ENCODE results near the gene TTC27. TPM values are rescaled to one million over a fixed set of nuclear protein-coding genes. Genes with fewer than 3 reads are reported as not detected.

Gene TTC27
- total RNA-seq, 1 donor from 2014 or later: 118 TPM

DNA sequence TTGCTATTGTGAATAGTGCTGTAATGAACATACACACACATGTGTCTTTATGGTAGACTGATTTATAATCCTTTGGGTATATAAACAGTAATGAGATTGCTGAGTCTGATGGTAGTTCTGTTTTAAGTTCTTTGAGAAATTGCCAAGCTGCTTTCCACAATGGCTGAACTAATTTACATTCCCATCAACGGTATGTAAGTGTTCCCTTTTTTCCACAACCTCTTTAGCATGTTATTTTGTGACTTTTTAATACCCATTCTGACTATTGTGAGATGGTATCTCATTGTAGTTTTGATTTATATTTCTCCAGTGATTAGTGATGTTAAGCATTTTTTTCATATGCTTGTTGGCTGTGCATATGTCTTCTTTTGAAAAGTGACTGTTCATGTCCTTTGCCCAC is 86.7 kb downstream of the TTC27 start:
- TF ChIP-seq, protein P1, sequence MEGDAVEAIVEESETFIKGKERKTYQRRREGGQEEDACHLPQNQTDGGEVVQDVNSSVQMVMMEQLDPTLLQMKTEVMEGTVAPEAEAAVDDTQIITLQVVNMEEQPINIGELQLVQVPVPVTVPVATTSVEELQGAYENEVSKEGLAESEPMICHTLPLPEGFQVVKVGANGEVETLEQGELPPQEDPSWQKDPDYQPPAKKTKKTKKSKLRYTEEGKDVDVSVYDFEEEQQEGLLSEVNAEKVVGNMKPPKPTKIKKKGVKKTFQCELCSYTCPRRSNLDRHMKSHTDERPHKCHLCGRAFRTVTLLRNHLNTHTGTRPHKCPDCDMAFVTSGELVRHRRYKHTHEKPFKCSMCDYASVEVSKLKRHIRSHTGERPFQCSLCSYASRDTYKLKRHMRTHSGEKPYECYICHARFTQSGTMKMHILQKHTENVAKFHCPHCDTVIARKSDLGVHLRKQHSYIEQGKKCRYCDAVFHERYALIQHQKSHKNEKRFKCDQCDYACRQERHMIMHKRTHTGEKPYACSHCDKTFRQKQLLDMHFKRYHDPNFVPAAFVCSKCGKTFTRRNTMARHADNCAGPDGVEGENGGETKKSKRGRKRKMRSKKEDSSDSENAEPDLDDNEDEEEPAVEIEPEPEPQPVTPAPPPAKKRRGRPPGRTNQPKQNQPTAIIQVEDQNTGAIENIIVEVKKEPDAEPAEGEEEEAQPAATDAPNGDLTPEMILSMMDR (IDR thresholded peaks at IDR 0.05): no peak
- H3K4me1 ChIP-seq: peaks cover 8 to 33% of the 10 kb centered on the region in 2 donors
- H3K4me3 ChIP-seq: no peak overlapping the region
- no peak for DNase-seq (ENCODE audit: low spot score in 2 of 2)
- intact Hi-C loops (cut with DNase I): loop anchor here (5.0 kb wide), 2 partner anchors 87 to 653 kb away; partner anchors contain the start of gene TTC27
- H3K36me3 ChIP-seq: no peaks in the 10 kb centered on the region
- peak overlapping the region; percentile 72 to 80 for H3K27ac ChIP-seq
- H3K9me3 ChIP-seq: no peaks in the 10 kb centered on the region
- no peaks in the 10 kb centered on the region for H3K27me3 ChIP-seq

DNA sequence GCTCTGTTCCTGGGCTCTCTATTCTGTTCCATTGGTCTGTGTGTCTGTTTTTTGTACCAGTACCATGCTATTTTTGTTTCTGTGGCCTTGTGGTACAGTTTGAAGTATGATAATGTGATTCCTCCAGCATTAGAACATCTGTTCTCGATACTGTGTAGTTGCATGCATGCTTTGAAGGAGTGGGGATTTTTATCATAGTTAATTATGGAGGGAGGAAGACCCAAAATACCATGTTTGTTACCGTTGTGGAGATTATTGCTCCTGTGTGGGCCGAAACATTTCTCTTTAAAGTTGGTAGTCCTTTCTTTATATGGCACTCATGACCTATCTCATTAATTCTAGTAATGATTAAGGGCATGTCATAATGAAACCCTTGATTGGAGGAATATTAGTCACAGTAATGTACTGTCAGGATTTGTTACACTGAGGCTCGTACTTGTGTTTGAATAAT is 87.6 kb downstream of the TTC27 start:
- intact Hi-C loops (cut with DNase I): loop anchor here (5.0 kb wide), 1 partner anchor 882 kb away; the partner anchor contains the start of gene FAM98A
- TF ChIP-seq, protein P1 (IDR thresholded peaks at IDR 0.05): no peak

DNA sequence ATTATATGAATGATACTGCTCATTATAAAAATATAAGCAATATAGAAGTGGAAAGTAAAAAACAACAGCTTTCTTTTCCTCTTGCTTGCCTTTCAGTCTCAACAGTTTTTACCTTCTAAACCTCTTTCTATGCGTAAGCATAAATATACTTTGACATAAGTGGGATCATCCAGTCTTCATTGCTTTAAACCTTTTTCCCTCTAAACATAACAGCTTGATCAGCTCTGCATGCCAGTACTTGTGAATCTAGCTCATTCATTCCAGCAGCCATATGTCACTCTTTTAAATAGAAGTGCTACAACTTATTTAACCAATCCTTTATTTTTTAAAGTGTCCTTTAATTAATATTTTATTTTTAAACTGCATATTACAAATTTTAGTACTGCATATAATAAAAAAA is 88.1 kb downstream of the TTC27 start:
- TF ChIP-seq, protein P1 (IDR thresholded peaks at IDR 0.05): no peak
- Histone ChIP-seq H3K27me3 (no peaks in the 10 kb centered on the region), H3K4me1 (peaks cover 14 to 39% of the 10 kb centered on the region in 2 donors), H3K36me3 (no peaks in the 10 kb centered on the region), H3K9me3 (no peaks in the 10 kb centered on the region), H3K27ac (peak overlapping the region; percentile 72 to 80), H3K4me3 (no peak overlapping the region)
- intact Hi-C loops (cut with DNase I): loop anchor here (5.0 kb wide), 1 partner anchor 881 kb away; the partner anchor contains the start of gene FAM98A
- DNase-seq (ENCODE audit: low spot score in 2 of 2): no peak

More for the DNA sequence above, 87.6 kb downstream of the TTC27 start:
- Histone ChIP-seq H3K4me1 (peaks cover 14 to 38% of the 10 kb centered on the region in 2 donors), H3K9me3 (no peaks in the 10 kb centered on the region), H3K4me3 (no peak overlapping the region), H3K27me3 (no peaks in the 10 kb centered on the region), H3K27ac (peak overlapping the region; percentile 72 to 80), H3K36me3 (no peaks in the 10 kb centered on the region)
- no peak for DNase-seq (ENCODE audit: low spot score in 2 of 2)

DNA sequence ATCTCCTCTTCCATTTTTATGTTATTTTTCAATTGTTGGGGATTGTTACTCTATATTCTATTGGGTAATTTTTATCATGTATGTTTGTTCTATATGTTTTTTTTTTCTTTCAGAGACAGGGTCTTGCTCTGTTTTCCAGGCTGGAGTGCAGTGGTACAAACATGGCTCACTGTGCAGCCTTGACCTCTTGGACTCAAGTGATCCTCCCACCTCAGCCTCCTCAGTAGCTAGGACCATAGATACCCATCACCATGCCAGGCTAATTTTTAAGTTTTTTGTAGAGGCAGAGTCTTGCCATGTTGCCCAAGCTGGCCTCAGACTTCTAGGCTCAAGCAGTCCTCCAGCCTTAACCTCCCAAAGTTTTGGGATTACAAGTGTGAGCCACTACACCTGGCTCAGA is 88.7 kb downstream of the TTC27 start:
- Histone ChIP-seq H3K9me3 (no peaks in the 10 kb centered on the region), H3K27ac (peak overlapping the region; percentile 38 to 72), H3K4me1 (peaks cover 14 to 40% of the 10 kb centered on the region in 2 donors), H3K36me3 (no peaks in the 10 kb centered on the region), H3K4me3 (no peak overlapping the region), H3K27me3 (no peaks in the 10 kb centered on the region)
- DNase-seq (ENCODE audit: low spot score in 2 of 2): no peak
- intact Hi-C loops (cut with DNase I): loop anchor here (5.0 kb wide), 1 partner anchor 881 kb away; the partner anchor contains the start of gene FAM98A
- TF ChIP-seq, protein P1 (IDR thresholded peaks at IDR 0.05): no peak

DNA sequence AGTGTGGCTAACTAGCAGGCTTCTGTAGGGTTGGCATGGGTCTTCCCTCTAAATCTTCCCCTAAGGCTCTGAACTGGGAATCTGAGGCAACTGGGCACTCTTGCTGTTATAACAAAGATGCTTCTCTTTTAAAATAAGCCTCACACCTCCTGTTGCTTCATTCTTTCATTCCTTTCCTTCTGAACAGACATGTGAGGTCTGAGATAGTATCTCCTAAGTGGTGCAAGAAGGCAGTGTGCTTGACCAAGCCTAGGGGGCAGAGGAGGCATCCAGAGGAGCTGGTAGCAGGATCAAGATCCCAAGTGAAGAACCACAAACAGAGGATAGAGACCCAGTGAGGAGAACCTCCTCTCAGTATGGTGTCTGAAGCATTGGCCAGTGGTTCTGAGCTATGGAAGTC is 90.9 kb downstream of the TTC27 start:
- H3K36me3 ChIP-seq: no peaks in the 10 kb centered on the region
- TF ChIP-seq, protein P1 (IDR thresholded peaks at IDR 0.05): no peak
- peak overlapping the region; percentile 78 to 82 for H3K27ac ChIP-seq
- no peaks in the 10 kb centered on the region for H3K9me3 ChIP-seq
- intact Hi-C loops (cut with DNase I): loop anchor here (5.0 kb wide), 1 partner anchor 879 kb away; the partner anchor contains the start of gene FAM98A
- no peak overlapping the region for H3K4me3 ChIP-seq
- H3K27me3 ChIP-seq: no peaks in the 10 kb centered on the region
- DNase-seq (ENCODE audit: low spot score in 2 of 2): no peak
- peaks cover 14 to 28% of the 10 kb centered on the region in 2 donors for H3K4me1 ChIP-seq

Data from ascending aorta (tissue), 2 donors.